Central memory CD8-positive, alpha-beta T cell (primary cell): ENCODE measurements around the gene MTFR1L.
A peak's percentile ranks its signal among the peaks of the same experiment; 100 is the strongest.

Experiments
- ATAC-seq: fragments of 150-1000 bp; cut with Tn5 transposase; replicated peaks from 2 replicates; pipeline ENCODE4 v1.10.0; 2022; ENCODE audit warnings: mild to moderate bottlenecking, moderate FRiP score, moderate number of reproducible peaks; ENCODE audit not compliant: poor library complexity, severe bottlenecking; ENCODE audit errors: extremely low read depth
- DNase-seq, 2 donors: peaks; one replicate each; pipeline ENCODE4 v3.0.0; 2021; ENCODE audit warnings: low spot score in 2 of 2
- H3K27ac Mint-ChIP-seq: one replicate; pipeline ENCODE4 v1.8.0; 2022; ENCODE audit warnings: low read depth, mild to moderate bottlenecking, moderate library complexity, mixed read lengths
- H3K27me3 Mint-ChIP-seq: one replicate; pipeline ENCODE4 v1.8.0; 2022; ENCODE audit warnings: mixed read lengths
- H3K36me3 Mint-ChIP-seq: one replicate; pipeline ENCODE4 v1.8.0; 2022; ENCODE audit warnings: mild to moderate bottlenecking, moderate library complexity, mixed read lengths; ENCODE audit not compliant: insufficient read depth
- H3K4me1 Mint-ChIP-seq: one replicate; pipeline ENCODE4 v1.8.0; 2022; ENCODE audit warnings: mixed read lengths
- H3K4me3 Mint-ChIP-seq: one replicate; pipeline ENCODE4 v1.8.0; 2022; ENCODE audit warnings: mild to moderate bottlenecking, moderate library complexity, mixed read lengths
- H3K9me3 Mint-ChIP-seq: one replicate; pipeline ENCODE4 v1.8.0; 2022; ENCODE audit warnings: mixed read lengths

The MTFR1L gene

DNA sequence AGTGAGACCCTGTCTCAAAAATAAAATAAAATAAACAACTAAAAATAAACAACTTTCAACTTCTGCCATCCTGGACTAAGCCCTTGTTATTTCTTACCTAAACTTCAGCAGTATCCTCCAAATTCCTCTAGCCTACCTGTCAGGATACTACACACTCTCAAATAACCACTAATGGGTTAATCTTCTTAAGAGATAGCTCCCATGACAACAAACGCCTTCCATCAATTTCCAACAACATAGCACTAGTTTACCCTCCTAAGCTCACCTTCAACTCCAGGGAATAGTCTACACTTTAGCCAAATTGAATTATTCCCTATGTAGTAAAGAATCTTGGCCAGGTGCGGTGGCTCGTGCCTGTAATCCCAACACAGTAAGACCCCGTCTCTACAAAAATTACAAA, 28.2 kb downstream of the MTFR1L start:
- Mint-ChIP-seq H3K9me3 (no peaks in the 10 kb centered on the region), H3K27ac (no peak overlapping the region), H3K4me3 (no peak overlapping the region), H3K27me3 (no peaks in the 10 kb centered on the region), H3K36me3 (no peaks in the 10 kb centered on the region), H3K4me1 (no peaks in the 10 kb centered on the region)
- DNase-seq: no peak
- no peak for ATAC-seq

DNA sequence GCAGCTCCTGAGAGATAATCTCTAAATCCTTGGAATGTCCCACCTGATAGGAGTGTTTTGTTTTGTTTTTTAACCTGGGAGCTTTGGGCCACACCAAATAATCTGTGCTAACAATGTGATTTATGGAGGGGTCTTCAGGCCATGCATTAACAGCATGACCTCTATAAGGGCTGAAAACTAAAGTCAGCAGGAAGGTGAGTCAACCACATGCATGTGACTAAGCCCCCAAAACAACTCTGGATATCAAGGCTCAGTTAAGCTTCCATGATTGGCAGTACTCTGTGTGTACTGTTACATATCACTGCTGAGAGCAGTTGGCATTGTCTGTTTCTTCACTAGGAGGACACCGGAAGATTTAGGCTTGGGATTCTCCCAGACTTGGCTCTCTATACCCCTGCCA, 28.8 kb downstream of the MTFR1L start:
- DNase-seq (no peak), ATAC-seq (no peak)
- no peaks in the 10 kb centered on the region for H3K9me3 Mint-ChIP-seq
- no peak overlapping the region for H3K4me3 Mint-ChIP-seq
- H3K36me3 Mint-ChIP-seq: no peaks in the 10 kb centered on the region
- H3K4me1 Mint-ChIP-seq: no peaks in the 10 kb centered on the region
- H3K27ac Mint-ChIP-seq: no peak overlapping the region
- H3K27me3 Mint-ChIP-seq: no peaks in the 10 kb centered on the region

DNA sequence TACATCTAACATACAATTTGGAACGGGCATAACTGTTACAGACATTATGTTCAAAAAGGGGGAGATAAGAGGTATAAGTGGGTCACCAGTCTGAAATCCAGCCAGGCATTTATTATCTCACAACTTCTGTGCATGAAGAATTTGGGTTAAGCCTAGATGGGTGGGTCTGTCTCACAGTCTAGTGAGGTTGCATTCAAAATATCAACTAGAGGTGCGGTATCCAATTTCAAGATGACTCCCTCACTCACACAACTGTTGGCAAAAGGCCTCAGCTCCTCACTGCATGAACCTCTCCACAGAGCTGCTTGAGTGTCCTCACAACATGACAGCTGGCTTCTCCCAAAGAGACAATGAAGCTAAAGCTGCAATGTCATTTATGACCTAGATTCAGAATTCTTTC, 34.8 kb downstream of the MTFR1L start:
- Mint-ChIP-seq H3K36me3 (peaks cover 3% of the 10 kb centered on the region), H3K4me3 (no peak overlapping the region), H3K9me3 (no peaks in the 10 kb centered on the region), H3K27me3 (no peaks in the 10 kb centered on the region), H3K27ac (no peak overlapping the region), H3K4me1 (peaks cover 14% of the 10 kb centered on the region)
- DNase-seq (no peak), ATAC-seq (no peak)

- no peak for DNase-seq
- ATAC-seq: no peak
- Mint-ChIP-seq H3K4me1 (peaks cover 17% of the 10 kb centered on the region), H3K27ac (no peak overlapping the region), H3K9me3 (no peaks in the 10 kb centered on the region), H3K4me3 (no peak overlapping the region), H3K27me3 (no peaks in the 10 kb centered on the region), H3K36me3 (peaks cover 3% of the 10 kb centered on the region)
These were observed 37.1 kb downstream of the MTFR1L start for GRCh38 chr1:25856856-25857255.

GRCh38 chr1:25858494-25858893, 38.7 kb downstream of the MTFR1L start:
- Mint-ChIP-seq H3K4me1 (peaks cover 17% of the 10 kb centered on the region), H3K27me3 (no peaks in the 10 kb centered on the region), H3K9me3 (no peaks in the 10 kb centered on the region), H3K36me3 (peaks cover 3% of the 10 kb centered on the region), H3K4me3 (peak overlapping the region; percentile 83), H3K27ac (peak overlapping the region; percentile 52)
- ATAC-seq (no peak), DNase-seq (no peak)

DNA sequence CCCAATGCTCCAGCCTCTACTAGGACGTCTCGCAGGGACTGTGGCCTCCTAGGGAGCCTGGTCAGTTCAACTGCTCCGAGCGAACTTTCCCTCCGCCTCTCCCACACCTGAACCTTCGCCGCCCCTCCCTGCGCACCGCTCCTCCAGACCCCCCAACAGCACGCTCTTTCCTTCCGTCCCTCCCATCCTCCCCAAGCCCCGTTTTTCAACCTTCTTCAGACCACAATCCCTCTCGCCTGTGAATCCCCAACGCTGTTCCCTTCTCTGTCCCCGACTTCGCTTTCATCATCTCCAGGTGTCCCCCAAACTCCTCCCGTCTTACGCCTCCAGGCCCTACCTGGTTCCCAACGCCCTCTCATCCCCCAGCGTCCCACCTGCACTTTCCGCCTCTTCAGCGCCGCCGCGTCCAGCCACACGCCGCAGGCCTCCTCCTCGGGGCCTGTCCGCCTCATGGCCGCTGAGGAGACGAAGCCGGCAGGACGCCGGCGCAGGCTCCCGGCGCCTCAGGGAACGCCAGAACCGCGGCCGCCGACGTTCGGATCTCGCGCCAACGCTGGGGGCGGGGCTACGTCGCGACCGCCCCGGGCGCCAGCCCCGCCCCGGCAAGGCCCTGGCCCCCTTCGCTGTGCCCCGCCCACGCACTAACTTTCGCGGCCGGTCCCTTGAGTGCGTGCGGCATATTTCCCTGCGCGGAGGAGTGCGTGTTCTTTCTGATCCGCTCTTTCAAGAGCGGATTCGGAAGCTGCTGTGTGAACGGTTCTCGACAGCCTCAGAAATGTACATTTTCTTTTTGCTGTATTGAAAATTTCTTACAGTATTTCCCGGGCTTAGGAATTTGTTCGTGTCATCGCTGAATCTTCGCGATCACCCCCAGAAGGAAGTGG, 39.4 kb downstream of the MTFR1L start, which contains the start of gene AUNIP:
AUNIP (minus strand) TSS at position 552 of the 884 bp plus-strand sequence; CDS start at position 452, 100 bp downstream.
- peaks cover 17% of the 10 kb centered on the region for H3K4me1 Mint-ChIP-seq
- no peaks in the 10 kb centered on the region for H3K9me3 Mint-ChIP-seq
- peak within 1 kb of the TSS; percentile 83 for H3K4me3 Mint-ChIP-seq
- peak; percentile 94 for ATAC-seq
- DNase-seq: peak; percentile 72 to 77
- no peaks in the 10 kb centered on the region for H3K27me3 Mint-ChIP-seq
- peak within 1 kb of the TSS; percentile 52 for H3K27ac Mint-ChIP-seq
- H3K36me3 Mint-ChIP-seq: peaks cover 3% of the 10 kb centered on the region

GRCh38 chr1:25861316-25862286, 41.8 kb downstream of the MTFR1L start:
- no peaks in the 10 kb centered on the region for H3K27me3 Mint-ChIP-seq
- ATAC-seq (no peak), DNase-seq (no peak)
- H3K4me3 Mint-ChIP-seq: no peak overlapping the region
- H3K27ac Mint-ChIP-seq: no peak overlapping the region
- H3K36me3 Mint-ChIP-seq: peaks cover 1% of the 10 kb centered on the region
- no peaks in the 10 kb centered on the region for H3K9me3 Mint-ChIP-seq
- peaks cover 17% of the 10 kb centered on the region for H3K4me1 Mint-ChIP-seq

DNA sequence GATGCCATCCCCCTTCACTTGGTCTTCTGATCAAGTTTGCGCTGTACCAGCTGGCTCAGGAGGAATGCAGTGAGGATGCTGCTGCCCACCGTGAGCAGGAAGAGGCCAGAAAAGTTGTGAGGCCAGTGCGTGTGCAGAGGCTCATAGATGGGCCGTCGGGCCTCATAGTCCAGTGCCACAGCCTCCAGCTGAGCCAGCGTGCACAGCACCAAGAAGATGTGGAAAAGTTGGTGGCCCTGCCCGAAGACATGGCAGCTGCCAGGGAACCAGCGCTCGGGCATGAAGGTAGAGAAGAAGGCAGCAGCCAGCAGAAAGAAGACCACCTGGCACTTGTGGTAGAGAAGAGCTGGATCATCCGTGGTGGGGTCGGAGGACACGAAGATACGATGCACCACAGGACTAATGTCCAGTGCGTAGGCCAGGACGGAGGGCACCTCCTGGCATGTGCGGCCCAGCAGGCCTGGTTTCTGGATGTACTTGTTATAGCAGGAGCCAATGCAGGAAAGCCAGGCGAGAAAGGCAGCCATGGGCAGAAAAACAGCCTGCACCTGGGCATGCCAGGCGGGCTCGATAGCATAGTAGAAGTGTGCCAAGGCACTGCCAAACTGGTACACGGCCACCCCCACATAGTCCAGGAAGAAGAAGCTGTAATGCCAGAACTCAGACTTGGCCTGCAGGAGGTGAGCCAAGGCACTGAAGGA, 43.2 kb downstream of the MTFR1L start:
- Mint-ChIP-seq H3K9me3 (no peaks in the 10 kb centered on the region), H3K4me1 (peaks cover 17% of the 10 kb centered on the region), H3K27ac (no peak overlapping the region), H3K4me3 (no peak overlapping the region), H3K27me3 (no peaks in the 10 kb centered on the region), H3K36me3 (no peaks in the 10 kb centered on the region)
- ATAC-seq (no peak), DNase-seq (no peak)

GRCh38 chr1:25863486-25864262, 43.9 kb downstream of the MTFR1L start:
- Mint-ChIP-seq H3K4me1 (peaks cover 12% of the 10 kb centered on the region), H3K27ac (no peak overlapping the region), H3K4me3 (no peak overlapping the region), H3K9me3 (no peaks in the 10 kb centered on the region), H3K27me3 (no peaks in the 10 kb centered on the region), H3K36me3 (no peaks in the 10 kb centered on the region)
- DNase-seq: no peak
- ATAC-seq: no peak

DNA sequence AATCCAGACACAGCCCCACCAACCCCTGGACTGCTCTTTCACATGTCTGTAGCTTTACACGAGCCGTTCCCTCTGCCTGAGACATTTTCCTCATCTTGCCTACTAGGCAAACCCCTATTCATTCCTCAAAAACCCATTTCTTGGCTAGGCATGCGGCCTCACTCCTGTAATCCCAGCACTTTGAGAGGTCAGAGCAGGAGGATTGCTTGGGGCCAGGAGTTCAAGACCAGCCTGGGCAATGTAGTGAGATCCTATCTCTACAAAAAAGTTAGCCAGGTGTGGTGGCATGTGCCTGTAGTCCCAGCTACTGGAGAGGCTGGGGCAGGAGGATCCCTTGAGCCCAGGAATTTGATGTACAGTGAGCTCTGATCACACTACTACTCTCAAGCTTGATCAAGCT, 44.7 kb downstream of the MTFR1L start:
- DNase-seq (no peak), ATAC-seq (no peak)
- peaks cover 5% of the 10 kb centered on the region for H3K4me1 Mint-ChIP-seq
- H3K9me3 Mint-ChIP-seq: no peaks in the 10 kb centered on the region
- H3K27me3 Mint-ChIP-seq: no peaks in the 10 kb centered on the region
- H3K36me3 Mint-ChIP-seq: no peaks in the 10 kb centered on the region
- H3K27ac Mint-ChIP-seq: no peak overlapping the region
- no peak overlapping the region for H3K4me3 Mint-ChIP-seq

GRCh38 chr1:25866288-25866687, 46.5 kb downstream of the MTFR1L start:
- Mint-ChIP-seq H3K4me3 (no peak overlapping the region), H3K27ac (no peak overlapping the region), H3K4me1 (no peaks in the 10 kb centered on the region), H3K9me3 (no peaks in the 10 kb centered on the region), H3K27me3 (no peaks in the 10 kb centered on the region), H3K36me3 (no peaks in the 10 kb centered on the region)
- DNase-seq (no peak), ATAC-seq (no peak)
